Mesodermal cell (in vitro differentiated cells): ENCODE measurements around the gene CARD9.
A peak's percentile ranks its signal among the peaks of the same experiment; 100 is the strongest.

Experiments
- H3K27ac ChIP-seq: 2 replicates; pipeline ENCODE4 v1.7.0; 2013; ENCODE audit warnings: mild to moderate bottlenecking, low read depth, low read length, moderate library complexity; ENCODE audit not compliant: severe bottlenecking
- H3K36me3 ChIP-seq: 2 replicates; pipeline ENCODE4 v1.7.1; 2013; ENCODE audit warnings: mild to moderate bottlenecking, low read length, moderate library complexity; ENCODE audit not compliant: control insufficient read depth, insufficient read depth
- H3K4me1 ChIP-seq: one replicate; pipeline ENCODE4 v1.7.1; 2013; ENCODE audit warnings: mild to moderate bottlenecking, low read length; ENCODE audit not compliant: insufficient read depth, control insufficient read depth, poor library complexity, severe bottlenecking
- H3K4me3 ChIP-seq: 2 replicates; pipeline ENCODE4 v1.7.0; 2013; ENCODE audit warnings: low read length, control low read depth, mild to moderate bottlenecking; ENCODE audit not compliant: insufficient read depth, poor library complexity, severe bottlenecking; ENCODE audit errors: extremely low read depth
- H3K9me3 ChIP-seq: 2 replicates; pipeline ENCODE4 v1.7.1; 2013; ENCODE audit warnings: mild to moderate bottlenecking, low read length, moderate library complexity; ENCODE audit not compliant: control insufficient read depth
- WGBS, 2 experiments: methylation state at CpG; one replicate each; pipeline ENCODE4 v1.1.5; 2013; ENCODE audit warnings: missing lambda C conversion rate in 2 of 2; ENCODE audit not compliant: insufficient coverage in 2 of 2; 5-methylcytosine and 5-hydroxymethylcytosine counted together

CARD9 gene

GRCh38 chr9:136332482-136332983, 40.9 kb downstream of the CARD9 start:
- H3K4me1 ChIP-seq: peaks cover 21% of the 10 kb centered on the region
- no peaks in the 10 kb centered on the region for H3K9me3 ChIP-seq
- H3K36me3 ChIP-seq: peaks cover 45% of the 10 kb centered on the region
- WGBS, 2 experiments: 91 to 93% methylated on average over 7 to 9 of the region's 11 CpGs
- no peak overlapping the region for H3K4me3 ChIP-seq
- no peak overlapping the region for H3K27ac ChIP-seq

DNA sequence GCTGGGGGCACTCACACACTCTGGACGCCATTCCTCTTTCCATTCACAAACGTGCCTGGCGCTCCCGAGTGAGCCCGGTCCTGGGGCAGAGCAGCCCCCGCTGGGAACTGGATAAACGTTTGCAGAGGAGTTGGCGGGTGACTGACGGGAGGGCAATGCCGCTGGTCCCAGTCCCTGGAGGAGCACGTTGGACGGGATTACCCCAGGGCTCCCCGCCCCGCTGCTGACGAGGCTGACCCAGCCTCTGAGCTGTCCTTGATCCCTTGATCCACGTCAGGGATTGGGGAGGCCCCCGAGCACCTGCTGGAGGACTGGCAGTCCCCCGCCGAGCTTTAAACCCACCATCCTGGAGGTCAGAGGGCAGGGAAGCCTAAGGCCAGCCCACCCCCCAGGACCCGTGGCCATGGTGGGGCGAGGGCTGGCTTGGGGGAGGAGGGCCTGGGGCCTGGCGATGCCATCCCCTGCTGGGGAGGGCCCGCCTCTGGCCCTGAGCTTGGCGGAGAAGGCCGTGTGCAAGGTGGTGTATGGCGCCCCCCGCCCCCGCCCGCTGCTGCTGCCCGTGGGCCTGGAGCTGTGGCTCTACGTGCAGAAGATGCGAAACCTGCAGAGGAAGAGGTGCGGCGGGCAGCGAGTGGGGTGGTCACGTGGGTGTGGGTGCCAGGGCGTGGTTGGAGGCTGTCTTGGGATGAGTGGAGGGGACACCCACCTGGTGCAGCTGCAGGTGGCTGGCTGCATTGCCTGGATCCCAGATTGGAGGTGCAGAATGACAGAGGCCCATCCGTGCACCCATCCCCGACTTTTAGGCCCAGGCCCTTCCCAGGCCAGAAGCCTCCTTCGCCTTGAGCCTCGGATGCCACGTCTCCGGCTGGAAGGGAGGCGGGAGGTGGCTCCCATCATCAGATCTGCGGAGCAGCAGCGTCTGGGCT, 41.6 kb downstream of the CARD9 start:
- peaks cover 38% of the 10 kb centered on the region for H3K36me3 ChIP-seq
- no peak overlapping the region for H3K27ac ChIP-seq
- 92 to 93% methylated on average over 31 to 42 of the region's 46 CpGs for WGBS, 2 experiments
- no peak overlapping the region for H3K4me3 ChIP-seq
- no peaks in the 10 kb centered on the region for H3K9me3 ChIP-seq
- H3K4me1 ChIP-seq: peaks cover 25% of the 10 kb centered on the region

DNA sequence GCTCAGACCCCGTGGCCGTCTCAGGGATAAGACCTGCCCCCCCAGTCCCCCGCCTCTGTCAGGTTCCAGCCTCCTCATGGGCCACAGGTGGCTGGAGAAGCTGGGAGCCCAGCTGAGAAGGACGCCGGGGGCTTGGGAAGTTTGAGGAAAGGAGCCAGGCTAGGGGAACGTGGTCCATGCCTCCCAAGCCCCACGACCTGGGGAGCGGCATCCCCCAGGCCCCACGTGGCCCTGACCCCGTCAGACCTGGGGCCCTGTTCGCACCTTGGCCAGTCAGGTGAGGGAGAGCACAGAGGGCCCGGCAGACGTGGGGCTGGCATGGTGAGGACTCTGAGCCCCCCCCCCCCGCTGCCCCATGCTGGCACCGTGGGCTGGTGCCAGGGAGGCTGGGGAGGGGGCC, 42.4 kb downstream of the CARD9 start:
- Histone ChIP-seq H3K4me1 (peaks cover 33% of the 10 kb centered on the region), H3K9me3 (no peaks in the 10 kb centered on the region), H3K36me3 (peaks cover 31% of the 10 kb centered on the region), H3K27ac (no peak overlapping the region), H3K4me3 (no peak overlapping the region)
- 98 to 99% methylated on average over 8 to 15 of the region's 15 CpGs for WGBS, 2 experiments

GRCh38 chr9:136330406-136330990, 43.0 kb downstream of the CARD9 start:
- 89 to 91% methylated on average over 12 to 13 of the region's 14 CpGs for WGBS, 2 experiments
- Histone ChIP-seq H3K4me3 (no peak overlapping the region), H3K9me3 (no peaks in the 10 kb centered on the region), H3K27ac (no peak overlapping the region), H3K4me1 (peaks cover 33% of the 10 kb centered on the region), H3K36me3 (peaks cover 31% of the 10 kb centered on the region)

DNA sequence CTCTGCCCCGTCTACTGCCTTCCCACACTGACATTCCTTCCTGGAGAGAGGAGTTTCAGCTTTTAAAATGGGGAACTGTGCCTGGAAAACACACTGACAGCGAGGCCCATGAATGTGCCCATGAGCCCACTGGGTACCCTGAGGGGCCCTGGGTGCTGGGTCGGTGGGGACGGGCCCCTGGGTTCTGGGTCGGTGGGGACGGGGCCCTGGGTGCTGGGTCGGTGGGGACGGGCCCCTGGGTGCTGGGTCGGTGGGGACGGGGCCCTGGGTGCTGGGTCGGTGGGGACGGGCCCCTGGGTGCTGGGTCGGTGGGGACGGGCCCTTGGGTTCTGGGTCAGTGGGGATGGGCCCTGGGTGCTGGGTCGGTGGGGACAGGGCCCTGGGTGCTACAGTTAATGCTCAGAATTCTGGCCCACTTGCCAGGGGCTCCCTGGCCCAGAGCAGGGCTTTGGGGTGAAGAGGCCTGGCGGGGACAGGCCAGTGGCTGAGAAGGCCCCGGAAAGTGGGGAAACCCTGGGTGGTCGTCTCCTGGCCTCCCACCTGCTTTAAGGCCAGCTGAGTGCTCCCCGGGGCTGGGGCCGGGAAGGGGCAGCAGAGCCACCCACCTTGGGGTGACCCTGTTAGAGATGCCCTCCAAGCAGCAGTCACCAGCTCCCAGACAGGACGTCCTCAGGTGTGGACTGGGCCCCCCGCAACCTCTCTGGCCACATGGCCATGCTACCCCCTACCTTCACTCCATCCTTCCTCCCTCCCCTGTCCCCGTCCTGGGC, 43.6 kb downstream of the CARD9 start:
- Histone ChIP-seq H3K9me3 (no peaks in the 10 kb centered on the region), H3K4me1 (peaks cover 35% of the 10 kb centered on the region), H3K36me3 (peaks cover 29% of the 10 kb centered on the region), H3K27ac (no peak overlapping the region), H3K4me3 (no peak overlapping the region)
- WGBS, 2 experiments: 96 to 98% methylated on average over 19 to 22 of the region's 23 CpGs

GRCh38 chr9:136329211-136329627, 44.2 kb downstream of the CARD9 start:
- H3K27ac ChIP-seq: peak overlapping the region; percentile 41
- WGBS, 2 experiments: 91 to 92% methylated on average over 18 of the region's 19 CpGs
- H3K9me3 ChIP-seq: no peaks in the 10 kb centered on the region
- H3K4me1 ChIP-seq: peaks cover 35% of the 10 kb centered on the region
- H3K4me3 ChIP-seq: peak overlapping the region; percentile 54
- peaks cover 23% of the 10 kb centered on the region for H3K36me3 ChIP-seq

DNA sequence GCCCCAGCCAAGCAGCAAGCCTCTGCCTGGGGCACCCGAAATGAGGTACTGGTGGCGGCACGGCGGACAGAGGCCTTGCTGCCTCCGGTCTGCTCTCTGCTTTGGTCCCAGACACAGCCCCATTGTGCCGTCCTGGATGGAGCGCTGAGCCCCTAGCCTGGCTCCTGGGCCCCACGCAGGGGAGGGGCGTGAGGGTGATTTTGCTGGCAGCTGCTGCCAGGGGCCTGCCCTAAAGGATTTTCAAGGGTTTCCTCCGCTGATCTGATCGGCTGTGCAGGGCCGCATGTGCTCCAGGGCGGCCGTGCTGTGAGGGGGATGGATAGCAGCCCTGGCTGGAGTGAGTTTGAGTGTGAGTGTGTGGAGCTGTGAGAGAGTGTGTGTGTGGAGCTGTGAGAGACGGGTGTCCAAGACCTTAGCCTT, 44.8 kb downstream of the CARD9 start:
- H3K36me3 ChIP-seq: peaks cover 20% of the 10 kb centered on the region
- peak overlapping the region; percentile 41 for H3K27ac ChIP-seq
- H3K9me3 ChIP-seq: no peaks in the 10 kb centered on the region
- 58 to 68% methylated on average over 15 of the region's 15 CpGs for WGBS, 2 experiments
- H3K4me1 ChIP-seq: peaks cover 35% of the 10 kb centered on the region
- H3K4me3 ChIP-seq: peak overlapping the region; percentile 54

- H3K9me3 ChIP-seq: no peaks in the 10 kb centered on the region
- peak overlapping the region; percentile 54 for H3K4me3 ChIP-seq
- peaks cover 35% of the 10 kb centered on the region for H3K4me1 ChIP-seq
- H3K27ac ChIP-seq: peak overlapping the region; percentile 41
- 68% methylated on average over 12 of the region's 13 CpGs for WGBS, 2 experiments
- peaks cover 20% of the 10 kb centered on the region for H3K36me3 ChIP-seq
Measured at GRCh38 chr9:136328011-136328621, 45.4 kb downstream of the CARD9 start.

DNA sequence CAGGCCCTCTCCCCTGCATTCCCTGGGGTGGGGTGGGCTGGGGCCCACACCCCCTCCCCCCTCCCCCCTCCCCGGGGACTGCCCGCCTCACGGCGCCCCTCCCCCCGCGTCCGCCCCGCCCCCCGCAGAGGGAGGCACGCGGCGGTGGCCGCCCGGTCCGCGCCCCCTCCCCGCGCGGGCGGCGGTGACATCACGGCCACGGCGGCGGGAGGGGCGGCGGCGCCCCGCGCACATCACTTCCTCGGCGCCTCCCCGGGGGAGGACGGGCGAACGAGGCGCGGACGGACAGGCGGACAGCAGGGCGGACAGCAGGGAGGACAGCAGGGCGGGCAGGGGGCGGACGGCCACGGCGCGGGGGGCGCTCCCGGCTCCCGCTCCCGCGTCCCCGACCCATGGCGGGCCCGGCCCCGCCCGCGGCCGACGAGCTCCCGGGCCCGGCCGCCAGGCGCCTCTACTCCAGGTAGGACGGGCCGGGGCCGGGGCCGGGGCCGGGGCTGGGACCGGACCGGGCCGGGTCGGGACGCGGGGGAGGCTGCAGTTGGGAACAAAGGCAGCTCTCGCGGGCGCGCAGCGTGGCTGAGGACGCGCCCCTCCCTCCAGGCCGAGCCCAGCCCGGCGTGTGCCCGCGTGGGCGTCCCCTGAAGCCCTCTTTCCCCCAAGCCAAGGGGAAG, 46.0 kb downstream of the CARD9 start, which contains the start of gene GPSM1:
Gene GPSM1, plus strand, starts transcription at position 236 of the 671 bp plus-strand sequence. Its CDS starts 157 bp downstream, at position 393.
- Histone ChIP-seq H3K4me3 (peak within 1 kb of the TSS; percentile 54), H3K36me3 (peaks cover 19% of the 10 kb centered on the region), H3K9me3 (no peaks in the 10 kb centered on the region), H3K4me1 (peaks cover 35% of the 10 kb centered on the region), H3K27ac (peak within 1 kb of the TSS; percentile 96)
- 1 to 2% methylated on average over 26 to 57 of the region's 88 CpGs for WGBS, 2 experiments
